K562 (cell line): Measurements from ENCODE around the gene STAT6. TPM values are rescaled to one million over a fixed set of nuclear protein-coding genes. Genes with fewer than 3 reads are reported as not detected.
A peak's percentile ranks its signal among the peaks of the same experiment; 100 is the strongest.

Source experiments
- CBX5 ChIP-seq: IDR thresholded peaks from 2 replicates; pipeline ENCODE4 v1.6.1; 2014; ENCODE audit warnings: low read depth, borderline replicate concordance
- CCNT2 ChIP-seq: IDR thresholded peaks from 2 replicates; pipeline ENCODE4 v1.6.1; 2011; ENCODE audit warnings: borderline replicate concordance, low read depth, mild to moderate bottlenecking, moderate library complexity, mixed read lengths, low read length; ENCODE audit not compliant: insufficient read length; ENCODE audit errors: extremely low read depth
- CSDE1 ChIP-seq, 2 experiments: fragments of 450-650 bp; IDR thresholded peaks; 2 replicates each; pipeline ENCODE4 v1.6.1; 2016; ENCODE audit warnings: mild to moderate bottlenecking in 1 of 2
- ESRRA ChIP-seq: fragments of 450-650 bp; IDR thresholded peaks from 2 replicates; pipeline ENCODE4 v1.6.1; 2014; ENCODE audit warnings: low read depth, mild to moderate bottlenecking, moderate library complexity, borderline replicate concordance
- GATA2 ChIP-seq: sonication (generic); formaldehyde crosslinking; IDR thresholded peaks from 2 replicates; pipeline ENCODE4 v1.4.0; 2020; ENCODE audit warnings: mild to moderate bottlenecking, missing genetic modification reagents
- MCM2 ChIP-seq: fragments of 450-650 bp; IDR thresholded peaks from 2 replicates; pipeline ENCODE4 v1.6.1; 2017; ENCODE audit warnings: low read depth, mild to moderate bottlenecking
- POLR2G ChIP-seq: fragments of 200-400 bp; formaldehyde crosslinking; IDR thresholded peaks from 2 replicates; pipeline ENCODE4 v1.6.1; 2017; ENCODE audit warnings: low read depth, mild to moderate bottlenecking, antibody characterized with exemption, low read length, moderate library complexity
- RBFOX2 ChIP-seq: fragments of 200-400 bp; formaldehyde crosslinking; IDR thresholded peaks from 2 replicates; pipeline ENCODE4 v1.6.1; 2017; ENCODE audit warnings: low read depth, mild to moderate bottlenecking, low read length, moderate library complexity
- SETDB1 ChIP-seq: IDR thresholded peaks from one replicate; pipeline ENCODE4 v1.6.1; 2012; ENCODE audit warnings: low read length, control low read depth, inconsistent platforms
- SMARCA4 ChIP-seq: fragments of 450-650 bp; IDR thresholded peaks from 2 replicates; pipeline ENCODE4 v1.6.1; 2016
- VEZF1 ChIP-seq: fragments of 200-800 bp; sonication (Bioruptor generic); IDR thresholded peaks from 2 replicates; pipeline ENCODE4 v1.6.1; 2017; ENCODE audit warnings: missing genetic modification characterization, missing compliant biosample characterization
- ZBTB1 ChIP-seq: sonication (generic); formaldehyde crosslinking; IDR thresholded peaks from 2 replicates; pipeline ENCODE4 v1.8.1; 2023; ENCODE audit warnings: missing genetic modification reagents, low read depth, mild to moderate bottlenecking, borderline replicate concordance
- ZNF280B ChIP-seq: fragments of 250-450 bp; sonication (Bioruptor Pico); IDR thresholded peaks from 2 replicates; pipeline ENCODE4 v1.5.1; 2021; ENCODE audit warnings: mild to moderate bottlenecking
- ZNF318 ChIP-seq, 2 experiments: fragments of 450-650 bp; IDR thresholded peaks; 2 replicates each; pipeline ENCODE4 v1.6.1; 2016; ENCODE audit warnings: mild to moderate bottlenecking in 2 of 2, borderline replicate concordance in 1 of 2, low read depth in 1 of 2, moderate library complexity in 1 of 2
- polyA plus RNA-seq, 8 experiments: library from polyadenylated mRNA; depleted of rRNA in 4 of 8; stranded (reverse) in 5 of 8; unstranded in 3 of 8; fragments of >200 nt; fragmentation: Nextera tagmentation in 2 of 8; fragmentation: Illumina TruSeq in 1 of 8; extraction: Ambion mirVana in 2 of 8; extraction: Trizol in 1 of 8; gene quantifications; 2 replicates each; pipeline versions ENCODE4 v1.2.1 to v1.2.3, GENCODE V29; 2011 to 2014; ENCODE audit warnings: inconsistent platforms in 1 of 8, missing spikeins in 1 of 8
- total RNA-seq, 7 experiments: library from RNA; depleted of rRNA in 6 of 7; stranded (reverse); fragments of >200 nt in 6 of 7; fragmentation: Illumina TruSeq in 2 of 7; extraction: Trizol in 2 of 7; gene quantifications; 2 replicates each; pipeline versions ENCODE4 v1.2.1 to v1.2.3, GENCODE V29; 2011 to 2021; ENCODE audit warnings: low replicate concordance in 1 of 7

Gene STAT6
- total and polyA plus RNA-seq, 9 of the 15 experiments (the other 6 are each of a cell fraction or from before 2014, with no cell fraction given) = 2.4 to 49.5 (median 26.5) TPM

- TF ChIP-seq VEZF1 (CRISPR knock-in tag) (peak; percentile 48), CSDE1 (IDR thresholded peaks at IDR 0.05) (no peak), SMARCA4 (0 out of 2 replicates have a peak, but pooled peaks have one; percentile 34), ZNF318 (IDR thresholded peaks at IDR 0.05; ENCODE audit: borderline replicate concordance in 1 of 2, low read depth in 1 of 2) (no peak), MCM2 (no peak), SETDB1 (peak; percentile 53), CCNT2 (peak; percentile 28), ZBTB1 (CRISPR knock-in tag) (no peak), CBX5 (no peak), GATA2 (no peak), POLR2G (0 out of 2 replicates have a peak, but pooled peaks have one; percentile 20), ZNF280B (CRISPR knock-in tag) (no peak), ESRRA (peak; percentile 80; the same call in 1 of the 2 replicates), RBFOX2 (peak; percentile 35; the same call in 1 of the 2 replicates)
These were observed 9.1 kb downstream of the STAT6 start (continued) for GRCh38 chr12:57101892-57102695.
